WERI-Rb-1 (cell line): Measurements from ENCODE around the gene LGMN.
A peak's percentile ranks its signal among the peaks of the same experiment; 100 is the strongest.

Source experiments
- DNase-seq: peaks from one replicate; pipeline ENCODE4 v3.0.0-alpha.2; 2020
- H3K27ac ChIP-seq: fragments of 250-450 bp; sonication (Bioruptor Pico); 2 replicates; pipeline ENCODE4 v1.5.1; 2020; ENCODE audit warnings: mild to moderate bottlenecking, moderate library complexity
- H3K27me3 ChIP-seq: fragments of 250-450 bp; sonication (Bioruptor Pico); 2 replicates; pipeline ENCODE4 v1.5.1; 2021; ENCODE audit warnings: mild to moderate bottlenecking, low read depth, moderate library complexity; ENCODE audit not compliant: insufficient read depth, severe bottlenecking
- H3K36me3 ChIP-seq: fragments of 250-450 bp; sonication (Bioruptor Pico); 2 replicates; pipeline ENCODE4 v1.5.1; 2020; ENCODE audit warnings: mild to moderate bottlenecking, moderate library complexity
- H3K4me3 ChIP-seq: 2 replicates; pipeline ENCODE4 v1.5.1; 2011; ENCODE audit warnings: low read depth, mild to moderate bottlenecking, control low read depth, low read length
- H3K9me3 ChIP-seq: fragments of 250-450 bp; sonication (Bioruptor Pico); 2 replicates; pipeline ENCODE4 v1.5.1; 2021; ENCODE audit warnings: mild to moderate bottlenecking, moderate library complexity; ENCODE audit not compliant: severe bottlenecking
- CTCF ChIP-seq: IDR thresholded peaks from 2 replicates; pipeline ENCODE4 v1.5.1; 2011; ENCODE audit warnings: low read depth, mild to moderate bottlenecking, control low read depth, inconsistent platforms, low read length

The LGMN gene

GRCh38 chr14:92659765-92660561, 88.5 kb downstream of the LGMN start:
- peak; percentile 54 for DNase-seq
- Histone ChIP-seq H3K27me3 (no peaks in the 10 kb centered on the region), H3K4me3 (no peak overlapping the region), H3K36me3 (no peaks in the 10 kb centered on the region), H3K27ac (0 out of 2 replicates have a peak overlapping the region, but pooled peaks have one; percentile 23), H3K9me3 (no peaks in the 10 kb centered on the region)
- TF ChIP-seq CTCF: no peak

GRCh38 chr14:92658684-92659083, 89.7 kb downstream of the LGMN start:
- no peak for DNase-seq
- no peak for TF ChIP-seq CTCF
- no peaks in the 10 kb centered on the region for H3K27me3 ChIP-seq
- H3K9me3 ChIP-seq: no peaks in the 10 kb centered on the region
- no peak overlapping the region for H3K27ac ChIP-seq
- H3K4me3 ChIP-seq: no peak overlapping the region
- no peaks in the 10 kb centered on the region for H3K36me3 ChIP-seq

- Histone ChIP-seq H3K27ac (no peak overlapping the region), H3K27me3 (no peaks in the 10 kb centered on the region), H3K36me3 (no peaks in the 10 kb centered on the region), H3K4me3 (no peak overlapping the region), H3K9me3 (no peaks in the 10 kb centered on the region)
- TF ChIP-seq CTCF: no peak
- no peak for DNase-seq
Measured at GRCh38 chr14:92658160-92658559, 90.3 kb downstream of the LGMN start.

GRCh38 chr14:92657457-92658142, 90.8 kb downstream of the LGMN start:
- no peaks in the 10 kb centered on the region for H3K36me3 ChIP-seq
- H3K9me3 ChIP-seq: no peaks in the 10 kb centered on the region
- H3K27ac ChIP-seq: no peak overlapping the region
- no peak for TF ChIP-seq CTCF
- H3K27me3 ChIP-seq: no peaks in the 10 kb centered on the region
- DNase-seq: no peak
- H3K4me3 ChIP-seq: no peak overlapping the region

GRCh38 chr14:92656306-92657081, 91.9 kb downstream of the LGMN start:
- H3K27ac ChIP-seq: no peak overlapping the region
- peak; percentile 72 for TF ChIP-seq CTCF
- H3K36me3 ChIP-seq: no peaks in the 10 kb centered on the region

More at GRCh38 chr14:92656306-92657081, 91.9 kb downstream of the LGMN start:
- H3K27me3 ChIP-seq: no peaks in the 10 kb centered on the region
- no peak overlapping the region for H3K4me3 ChIP-seq
- no peak for DNase-seq
- H3K9me3 ChIP-seq: no peaks in the 10 kb centered on the region
